HepG2 (cell line): Measurements from ENCODE around the gene ZNF620. TPM values are rescaled to one million over a fixed set of nuclear protein-coding genes. Genes with fewer than 3 reads are reported as not detected.

Experiments
- ATAC-seq: fragments of 200-7000 bp; cut with Tn5 transposase; 3 replicates; pipeline ENCODE4 v1.9.1; 2020; ENCODE audit warnings: mild to moderate bottlenecking, moderate library complexity
- BruUV-seq: library from RNA; stranded (reverse); fragments of 400-500 nt; replicated peaks from 2 replicates; lab custom pipeline; 2021; lab: Mats Ljungman, UMichigan
- CTCF ChIA-PET: fragments of 300-600 bp; formaldehyde crosslinking; extraction: SDS; loops from one replicate; lab custom pipeline; 2021; ENCODE audit warnings: low total read pairs, inconsistent platforms, low intra/inter-chr PET ratio; lab: Yijun Ruan, JAX
- POLR2A ChIA-PET: fragments of 350-600 bp; sonication (Branson Sonifier 250); formaldehyde crosslinking; loops from one replicate; lab custom pipeline; 2020; ENCODE audit warnings: antibody characterized with exemption, inconsistent platforms; lab: Yijun Ruan, JAX
- DNase-seq: peaks from one replicate; pipeline ENCODE4 v3.0.0-alpha.2; 2015; ENCODE audit warnings: low spot score
- FAIRE-seq: peaks from 3 replicates; lab custom pipeline; 2011; peaks lifted over from hg19 to GRCh38; lab: Jason Lieb, UNC
- H2AFZ ChIP-seq: one replicate; pipeline ENCODE4 v1.6.1; 2011; ENCODE audit warnings: low read length, inconsistent platforms
- H3K27ac ChIP-seq: fragments of 300-600 bp; 3 replicates; pipeline ENCODE4 v1.8.0; 2011; ENCODE audit warnings: mixed run types, mild to moderate bottlenecking, mixed read lengths, low read length, inconsistent platforms; ENCODE audit not compliant: insufficient read depth; ENCODE audit errors: extremely low read length
- H3K27me3 ChIP-seq, 2 experiments: fragments of 200-600 bp in 1 of 2; 2 replicates in 1 of 2; 3 replicates in 1 of 2; pipeline versions ENCODE4 v1.6.0 to v1.8.0; 2011; ENCODE audit warnings: low read length in 2 of 2, mild to moderate bottlenecking in 2 of 2, moderate library complexity in 2 of 2, inconsistent platforms in 1 of 2; ENCODE audit not compliant: insufficient read depth in 2 of 2, control insufficient read depth in 1 of 2
- H3K36me3 ChIP-seq, 2 experiments: fragments of 200-600 bp in 1 of 2; replicated peaks in 1 of 2; 2 replicates in 1 of 2; 3 replicates in 1 of 2; pipeline versions ENCODE4 v1.5.1 to v1.8.0; 2011; ENCODE audit warnings: low read length in 2 of 2, inconsistent platforms in 1 of 2; ENCODE audit not compliant: insufficient read depth in 2 of 2, control insufficient read depth in 1 of 2
- H3K4me1 ChIP-seq: 2 replicates; pipeline ENCODE4 v1.5.1; 2012; ENCODE audit warnings: low read length, inconsistent platforms; ENCODE audit not compliant: insufficient read depth
- H3K4me2 ChIP-seq: 2 replicates; pipeline ENCODE4 v1.6.0; 2011; ENCODE audit warnings: low read depth, low read length, inconsistent platforms
- H3K4me3 ChIP-seq, 3 experiments: fragments of 200-600 bp in 1 of 3; sonication (generic), shearing (Covaris generic) in 1 of 3; replicated peaks in 1 of 3; 2 replicates each; pipeline ENCODE4 v1.5.1; 2011 to 2016; ENCODE audit warnings: low read length in 3 of 3, inconsistent platforms in 2 of 3, low read depth in 2 of 3, mild to moderate bottlenecking in 2 of 3, control low read depth in 1 of 3, mixed read lengths in 1 of 3; ENCODE audit not compliant: insufficient read depth in 1 of 3
- H3K79me2 ChIP-seq: one replicate; pipeline ENCODE4 v1.6.1; 2011; ENCODE audit warnings: low read length, inconsistent platforms; ENCODE audit not compliant: insufficient read depth
- H3K9ac ChIP-seq: 2 replicates; pipeline ENCODE4 v1.6.0; 2011; ENCODE audit warnings: mild to moderate bottlenecking, low read depth, low read length, inconsistent platforms; ENCODE audit not compliant: insufficient read depth
- H3K9me3 ChIP-seq: 2 replicates; pipeline ENCODE4 v1.5.1; 2012; ENCODE audit warnings: mild to moderate bottlenecking, low read length
- H4K20me1 ChIP-seq: 2 replicates; pipeline ENCODE4 v1.6.0; 2011; ENCODE audit warnings: inconsistent platforms, mild to moderate bottlenecking, low read length, moderate library complexity; ENCODE audit not compliant: insufficient read depth
- BHLHE40 ChIP-seq: IDR thresholded peaks from 2 replicates; pipeline ENCODE4 v1.6.1; 2011; ENCODE audit warnings: low read length, improper control_type of control experiment
- CCAR2 ChIP-seq: fragments of 200-400 bp; formaldehyde crosslinking; optimal IDR thresholded peaks from 2 replicates; pipeline ENCODE3; 2018; ENCODE audit warnings: low read depth, mild to moderate bottlenecking, low read length, moderate library complexity
- CREM ChIP-seq, 2 experiments: sonication (generic) in 1 of 2; formaldehyde crosslinking in 1 of 2; IDR thresholded peaks; 2 replicates each; pipeline versions ENCODE4 v1.4.0 to v1.6.1; 2016 to 2020; ENCODE audit warnings: antibody characterized with exemption in 1 of 2, mild to moderate bottlenecking in 1 of 2, missing genetic modification reagents in 1 of 2
- ERF ChIP-seq: IDR thresholded peaks from 2 replicates; pipeline ENCODE4 v1.6.1; 2018; ENCODE audit warnings: missing biosample characterization, missing genetic modification reagents
- KDM5B ChIP-seq: sonication (generic); formaldehyde crosslinking; IDR thresholded peaks from 2 replicates; pipeline ENCODE4 v1.4.0; 2020; ENCODE audit warnings: missing genetic modification reagents, mild to moderate bottlenecking, borderline replicate concordance
- KDM6A ChIP-seq: IDR thresholded peaks from 2 replicates; pipeline ENCODE4 v1.6.1; 2016; ENCODE audit warnings: low read depth
- RFX5 ChIP-seq: IDR thresholded peaks from 2 replicates; pipeline ENCODE4 v1.6.1; 2011; ENCODE audit warnings: low read depth, low read length, improper control_type of control experiment
- SMARCE1 ChIP-seq: fragments of 450-650 bp; IDR thresholded peaks from 2 replicates; pipeline ENCODE4 v1.6.1; 2017; ENCODE audit warnings: borderline replicate concordance
- ZFP1 ChIP-seq: IDR thresholded peaks from 2 replicates; pipeline ENCODE4 v1.6.1; 2016
- ZFP41 ChIP-seq: sonication (generic); formaldehyde crosslinking; IDR thresholded peaks from 2 replicates; pipeline ENCODE4 v1.4.0; 2020; ENCODE audit warnings: mild to moderate bottlenecking, missing genetic modification reagents, borderline replicate concordance
- ZNF180 ChIP-seq: sonication (generic); formaldehyde crosslinking; IDR thresholded peaks from 2 replicates; pipeline ENCODE4 v1.4.0; 2020; ENCODE audit warnings: low read depth, missing genetic modification reagents, borderline replicate concordance
- ZNF274 ChIP-seq: sonication (generic); formaldehyde crosslinking; IDR thresholded peaks from 2 replicates; pipeline ENCODE4 v1.5.1; 2020; ENCODE audit warnings: mild to moderate bottlenecking, missing genetic modification reagents
- ZNF383 ChIP-seq: sonication (generic); formaldehyde crosslinking; IDR thresholded peaks from 2 replicates; pipeline ENCODE4 v1.4.0; 2020; ENCODE audit warnings: missing genetic modification reagents, mild to moderate bottlenecking, borderline replicate concordance
- WGBS: methylation state at CpG from one replicate; pipeline ENCODE4 v1.1.6; 2017; ENCODE audit warnings: low lambda C conversion rate; 5-methylcytosine and 5-hydroxymethylcytosine counted together
- in situ Hi-C: cut with HindIII; loops from 2 replicates; pipeline ENCODE4 v1.10.0; 2017; ENCODE audit warnings: low pct_unique_long_range_greater_than_20kb; ENCODE audit not compliant: extremely low pct_ligation_motif_present
- intact Hi-C: fragments of 100-400 bp; cut with micrococcal nuclease; formaldehyde crosslinking; loops from one replicate; pipeline ENCODE4 v1.10.0; 2022; ENCODE audit not compliant: unreplicated experiment
- polyA plus RNA-seq, 8 experiments: library from polyadenylated mRNA; depleted of rRNA in 3 of 8; stranded (reverse) in 7 of 8; unstranded in 1 of 8; fragments of >200 nt; fragmentation: Illumina TruSeq in 4 of 8; extraction: Trizol in 4 of 8; gene quantifications; 2 replicates each; pipeline versions ENCODE4 v1.2.1 to v1.2.3, GENCODE V29; 2011 to 2016; ENCODE audit warnings: low read depth in 4 of 8, missing spikeins in 1 of 8, mixed read lengths in 1 of 8; ENCODE audit not compliant: insufficient read depth in 1 of 8
- total RNA-seq, 5 experiments: library from RNA; depleted of rRNA; stranded (reverse); fragments of >200 nt; fragmentation: Illumina TruSeq; extraction: Trizol; gene quantifications; 2 replicates each; pipeline ENCODE4 v1.2.3, GENCODE V29; 2016; ENCODE audit warnings: low read depth in 1 of 5
- TF ChIP-seq, protein P1 (sequence below): sonication (generic); formaldehyde crosslinking; IDR thresholded peaks from 2 replicates; pipeline ENCODE4 v1.9.0; 2021; ENCODE audit warnings: mild to moderate bottlenecking, missing genetic modification reagents
- TF ChIP-seq, protein P2 (sequence below): sonication (generic); formaldehyde crosslinking; IDR thresholded peaks from 2 replicates; pipeline ENCODE4 v1.5.1; 2020; ENCODE audit warnings: missing genetic modification reagents, mild to moderate bottlenecking, borderline replicate concordance

ZNF620 gene
- total and polyA plus RNA-seq, 2 of the 13 experiments (the other 11 are each of a cell fraction or from before 2014, with no cell fraction given), result 2.3 to 12.2 TPM

DNA sequence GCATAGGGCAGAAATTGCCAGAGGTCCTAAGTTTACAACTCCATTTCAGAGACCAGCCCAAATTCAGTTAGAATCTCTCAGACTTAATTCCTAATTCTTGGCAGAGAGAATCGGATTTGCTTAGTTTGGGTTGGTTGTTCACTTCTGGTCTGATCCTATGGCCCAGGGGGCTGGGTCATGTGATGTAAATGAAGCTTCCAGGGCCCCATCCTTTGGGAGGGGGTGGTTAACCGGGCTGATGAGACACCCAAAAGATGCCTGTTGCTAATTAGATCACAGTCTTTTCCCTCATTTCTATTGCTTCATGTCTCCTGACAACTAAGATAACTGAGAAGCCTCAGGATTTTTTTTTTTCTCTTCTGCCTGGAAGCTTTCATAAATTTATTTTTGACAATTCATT is 11.1 kb upstream of the ZNF620 start:
- FAIRE-seq (no peak), DNase-seq (no peak), ATAC-seq (no peak)
- Histone ChIP-seq H3K9me3 (no peaks in the 10 kb centered on the region), H3K4me3 (no peak overlapping the region), H3K9ac (no peak overlapping the region), H3K36me3 (no peaks in the 10 kb centered on the region), H3K27ac (no peak overlapping the region), H2AFZ (no peak overlapping the region), H4K20me1 (no peaks in the 10 kb centered on the region), H3K27me3 (no peaks in the 10 kb centered on the region), H3K79me2 (no peaks in the 10 kb centered on the region), H3K4me2 (no peak overlapping the region), H3K4me1 (peaks cover 15% of the 10 kb centered on the region)
- in situ Hi-C loops, result no loop called here
- ChIA-PET CTCF (no interaction called here), POLR2A (interaction anchor here (1.5 kb wide), 1 partner anchor 18 kb away, joined by 4 read pairs; the partner anchor contains the start of gene ZNF619)
- BruUV-seq, result no TSS peak
- intact Hi-C loops, result no loop called here
- 40% methylated on average over 2 of the region's 2 CpGs for WGBS
- TF ChIP-seq SMARCE1 (no peak), KDM5B (CRISPR knock-in tag) (no peak), ZNF383 (CRISPR knock-in tag) (no peak), BHLHE40 (no peak), CREM (IDR thresholded peaks at IDR 0.05) (no peak), CREM (CRISPR knock-in tag; IDR thresholded peaks at IDR 0.05) (no peak), ZNF274 (CRISPR knock-in tag) (no peak), ZNF180 (CRISPR knock-in tag) (no peak), KDM6A (no peak), CCAR2 (no peak), ZFP1 (CRISPR knock-in tag) (no peak), RFX5 (no peak), ERF (no peak), ZFP41 (no peak)
- TF ChIP-seq, protein P1, sequence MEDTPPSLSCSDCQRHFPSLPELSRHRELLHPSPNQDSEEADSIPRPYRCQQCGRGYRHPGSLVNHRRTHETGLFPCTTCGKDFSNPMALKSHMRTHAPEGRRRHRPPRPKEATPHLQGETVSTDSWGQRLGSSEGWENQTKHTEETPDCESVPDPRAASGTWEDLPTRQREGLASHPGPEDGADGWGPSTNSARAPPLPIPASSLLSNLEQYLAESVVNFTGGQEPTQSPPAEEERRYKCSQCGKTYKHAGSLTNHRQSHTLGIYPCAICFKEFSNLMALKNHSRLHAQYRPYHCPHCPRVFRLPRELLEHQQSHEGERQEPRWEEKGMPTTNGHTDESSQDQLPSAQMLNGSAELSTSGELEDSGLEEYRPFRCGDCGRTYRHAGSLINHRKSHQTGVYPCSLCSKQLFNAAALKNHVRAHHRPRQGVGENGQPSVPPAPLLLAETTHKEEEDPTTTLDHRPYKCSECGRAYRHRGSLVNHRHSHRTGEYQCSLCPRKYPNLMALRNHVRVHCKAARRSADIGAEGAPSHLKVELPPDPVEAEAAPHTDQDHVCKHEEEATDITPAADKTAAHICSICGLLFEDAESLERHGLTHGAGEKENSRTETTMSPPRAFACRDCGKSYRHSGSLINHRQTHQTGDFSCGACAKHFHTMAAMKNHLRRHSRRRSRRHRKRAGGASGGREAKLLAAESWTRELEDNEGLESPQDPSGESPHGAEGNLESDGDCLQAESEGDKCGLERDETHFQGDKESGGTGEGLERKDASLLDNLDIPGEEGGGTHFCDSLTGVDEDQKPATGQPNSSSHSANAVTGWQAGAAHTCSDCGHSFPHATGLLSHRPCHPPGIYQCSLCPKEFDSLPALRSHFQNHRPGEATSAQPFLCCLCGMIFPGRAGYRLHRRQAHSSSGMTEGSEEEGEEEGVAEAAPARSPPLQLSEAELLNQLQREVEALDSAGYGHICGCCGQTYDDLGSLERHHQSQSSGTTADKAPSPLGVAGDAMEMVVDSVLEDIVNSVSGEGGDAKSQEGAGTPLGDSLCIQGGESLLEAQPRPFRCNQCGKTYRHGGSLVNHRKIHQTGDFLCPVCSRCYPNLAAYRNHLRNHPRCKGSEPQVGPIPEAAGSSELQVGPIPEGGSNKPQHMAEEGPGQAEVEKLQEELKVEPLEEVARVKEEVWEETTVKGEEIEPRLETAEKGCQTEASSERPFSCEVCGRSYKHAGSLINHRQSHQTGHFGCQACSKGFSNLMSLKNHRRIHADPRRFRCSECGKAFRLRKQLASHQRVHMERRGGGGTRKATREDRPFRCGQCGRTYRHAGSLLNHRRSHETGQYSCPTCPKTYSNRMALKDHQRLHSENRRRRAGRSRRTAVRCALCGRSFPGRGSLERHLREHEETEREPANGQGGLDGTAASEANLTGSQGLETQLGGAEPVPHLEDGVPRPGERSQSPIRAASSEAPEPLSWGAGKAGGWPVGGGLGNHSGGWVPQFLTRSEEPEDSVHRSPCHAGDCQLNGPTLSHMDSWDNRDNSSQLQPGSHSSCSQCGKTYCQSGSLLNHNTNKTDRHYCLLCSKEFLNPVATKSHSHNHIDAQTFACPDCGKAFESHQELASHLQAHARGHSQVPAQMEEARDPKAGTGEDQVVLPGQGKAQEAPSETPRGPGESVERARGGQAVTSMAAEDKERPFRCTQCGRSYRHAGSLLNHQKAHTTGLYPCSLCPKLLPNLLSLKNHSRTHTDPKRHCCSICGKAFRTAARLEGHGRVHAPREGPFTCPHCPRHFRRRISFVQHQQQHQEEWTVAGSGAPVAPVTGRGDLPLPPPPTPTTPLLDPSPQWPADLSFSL (CRISPR knock-in tag), result no peak
- TF ChIP-seq, protein P2, sequence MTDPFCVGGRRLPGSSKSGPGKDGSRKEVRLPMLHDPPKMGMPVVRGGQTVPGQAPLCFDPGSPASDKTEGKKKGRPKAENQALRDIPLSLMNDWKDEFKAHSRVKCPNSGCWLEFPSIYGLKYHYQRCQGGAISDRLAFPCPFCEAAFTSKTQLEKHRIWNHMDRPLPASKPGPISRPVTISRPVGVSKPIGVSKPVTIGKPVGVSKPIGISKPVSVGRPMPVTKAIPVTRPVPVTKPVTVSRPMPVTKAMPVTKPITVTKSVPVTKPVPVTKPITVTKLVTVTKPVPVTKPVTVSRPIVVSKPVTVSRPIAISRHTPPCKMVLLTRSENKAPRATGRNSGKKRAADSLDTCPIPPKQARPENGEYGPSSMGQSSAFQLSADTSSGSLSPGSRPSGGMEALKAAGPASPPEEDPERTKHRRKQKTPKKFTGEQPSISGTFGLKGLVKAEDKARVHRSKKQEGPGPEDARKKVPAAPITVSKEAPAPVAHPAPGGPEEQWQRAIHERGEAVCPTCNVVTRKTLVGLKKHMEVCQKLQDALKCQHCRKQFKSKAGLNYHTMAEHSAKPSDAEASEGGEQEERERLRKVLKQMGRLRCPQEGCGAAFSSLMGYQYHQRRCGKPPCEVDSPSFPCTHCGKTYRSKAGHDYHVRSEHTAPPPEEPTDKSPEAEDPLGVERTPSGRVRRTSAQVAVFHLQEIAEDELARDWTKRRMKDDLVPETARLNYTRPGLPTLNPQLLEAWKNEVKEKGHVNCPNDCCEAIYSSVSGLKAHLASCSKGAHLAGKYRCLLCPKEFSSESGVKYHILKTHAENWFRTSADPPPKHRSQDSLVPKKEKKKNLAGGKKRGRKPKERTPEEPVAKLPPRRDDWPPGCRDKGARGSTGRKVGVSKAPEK (CRISPR knock-in tag), result no peak
